HepG2 (cell line): Measurements from ENCODE around the gene VWA7. TPM values are rescaled to one million over a fixed set of nuclear protein-coding genes. Genes with fewer than 3 reads are reported as not detected.
A peak's percentile ranks its signal among the peaks of the same experiment; 100 is the strongest.

ENCODE experiments used
- CEBPB ChIP-seq: IDR thresholded peaks from 2 replicates; pipeline ENCODE4 v1.6.1; 2011; ENCODE audit warnings: low read depth, low read length, improper control_type of control experiment, borderline replicate concordance
- GLI4 ChIP-seq: sonication (generic); formaldehyde crosslinking; IDR thresholded peaks from 2 replicates; pipeline ENCODE4 v1.5.1; 2020; ENCODE audit warnings: missing genetic modification reagents, mild to moderate bottlenecking, moderate library complexity, borderline replicate concordance
- HCFC1 ChIP-seq: fragments of 150-350 bp; IDR thresholded peaks from 2 replicates; pipeline ENCODE4 v1.6.1; 2014; ENCODE audit warnings: low read depth, low read length
- HNF4A ChIP-seq: sonication (generic); formaldehyde crosslinking; IDR thresholded peaks from 2 replicates; pipeline ENCODE4 v1.4.0; 2020; ENCODE audit warnings: missing genetic modification reagents
- KDM4B ChIP-seq: sonication (generic); formaldehyde crosslinking; IDR thresholded peaks from 2 replicates; pipeline ENCODE4 v1.4.0; 2020; ENCODE audit warnings: missing genetic modification reagents
- NFATC3 ChIP-seq: sonication (generic); formaldehyde crosslinking; IDR thresholded peaks from 2 replicates; pipeline ENCODE4 v1.5.1; 2020; ENCODE audit warnings: mild to moderate bottlenecking, missing genetic modification reagents
- RAD21 ChIP-seq: fragments of 450-650 bp; formaldehyde crosslinking; IDR thresholded peaks from 2 replicates; pipeline ENCODE4 v1.5.0; 2020; ENCODE audit warnings: mild to moderate bottlenecking
- RARA ChIP-seq: IDR thresholded peaks from 2 replicates; pipeline ENCODE4 v1.6.1; 2016; ENCODE audit warnings: missing genetic modification reagents, missing compliant biosample characterization
- TARDBP ChIP-seq: sonication (generic); formaldehyde crosslinking; IDR thresholded peaks from 2 replicates; pipeline ENCODE4 v1.8.0; 2022; ENCODE audit warnings: mild to moderate bottlenecking, missing genetic modification reagents
- ZBTB38 ChIP-seq: sonication (generic); formaldehyde crosslinking; IDR thresholded peaks from 2 replicates; pipeline ENCODE4 v1.5.1; 2020; ENCODE audit warnings: mild to moderate bottlenecking, missing genetic modification reagents
- ZMYM4 ChIP-seq: sonication (generic); formaldehyde crosslinking; IDR thresholded peaks from 2 replicates; pipeline ENCODE4 v1.8.1; 2023; ENCODE audit warnings: mild to moderate bottlenecking, missing genetic modification reagents
- ZNF644 ChIP-seq: IDR thresholded peaks from 2 replicates; pipeline ENCODE4 v1.6.1; 2016; ENCODE audit warnings: low read depth
- ZNF660 ChIP-seq: sonication (generic); formaldehyde crosslinking; IDR thresholded peaks from 2 replicates; pipeline ENCODE4 v1.5.1; 2020; ENCODE audit warnings: mild to moderate bottlenecking, low read depth, missing genetic modification reagents, borderline replicate concordance
- ZNF703 ChIP-seq: sonication (generic); formaldehyde crosslinking; IDR thresholded peaks from 2 replicates; pipeline ENCODE4 v1.5.1; 2020; ENCODE audit warnings: missing genetic modification reagents, mild to moderate bottlenecking, moderate library complexity, borderline replicate concordance
- ZNF792 ChIP-seq: IDR thresholded peaks from 2 replicates; pipeline ENCODE4 v1.6.1; 2016
- ZNF850 ChIP-seq: sonication (generic); formaldehyde crosslinking; conservative IDR thresholded peaks from 2 replicates; pipeline ENCODE4 v1.9.0; 2021; ENCODE audit warnings: mild to moderate bottlenecking, missing genetic modification reagents
- polyA plus RNA-seq, 8 experiments: library from polyadenylated mRNA; depleted of rRNA in 3 of 8; stranded (reverse) in 7 of 8; unstranded in 1 of 8; fragments of >200 nt; fragmentation: Illumina TruSeq in 4 of 8; extraction: Trizol in 4 of 8; gene quantifications; 2 replicates each; pipeline versions ENCODE4 v1.2.1 to v1.2.3, GENCODE V29; 2011 to 2016; ENCODE audit warnings: low read depth in 4 of 8, missing spikeins in 1 of 8, mixed read lengths in 1 of 8; ENCODE audit not compliant: insufficient read depth in 1 of 8
- total RNA-seq, 5 experiments: library from RNA; depleted of rRNA; stranded (reverse); fragments of >200 nt; fragmentation: Illumina TruSeq; extraction: Trizol; gene quantifications; 2 replicates each; pipeline ENCODE4 v1.2.3, GENCODE V29; 2016; ENCODE audit warnings: low read depth in 1 of 5
- TF ChIP-seq, protein P1 (sequence below): sonication (generic); formaldehyde crosslinking; IDR thresholded peaks from 2 replicates; pipeline ENCODE4 v1.4.0; 2020; ENCODE audit warnings: mild to moderate bottlenecking, low read depth, missing genetic modification reagents
- TF ChIP-seq, protein P2 (sequence below): sonication (generic); formaldehyde crosslinking; conservative IDR thresholded peaks from 2 replicates; pipeline ENCODE4 v1.4.0; 2020; ENCODE audit warnings: missing genetic modification reagents
- TF ChIP-seq, protein P3 (sequence below): sonication (generic); formaldehyde crosslinking; conservative IDR thresholded peaks from 2 replicates; pipeline ENCODE4 v1.4.0; 2020; ENCODE audit warnings: missing genetic modification reagents
- TF ChIP-seq, protein P4 (sequence below): IDR thresholded peaks from 2 replicates; pipeline ENCODE4 v1.6.1; 2016; ENCODE audit warnings: control low read depth
- TF ChIP-seq, protein P5 (sequence below): sonication (generic); formaldehyde crosslinking; IDR thresholded peaks from 2 replicates; pipeline ENCODE4 v1.4.0; 2020; ENCODE audit warnings: missing genetic modification reagents

The VWA7 gene
- total and polyA plus RNA-seq, 2 of the 13 experiments (the other 11 are each of a cell fraction or from before 2014, with no cell fraction given) = 0.86 to 3.3 TPM

DNA sequence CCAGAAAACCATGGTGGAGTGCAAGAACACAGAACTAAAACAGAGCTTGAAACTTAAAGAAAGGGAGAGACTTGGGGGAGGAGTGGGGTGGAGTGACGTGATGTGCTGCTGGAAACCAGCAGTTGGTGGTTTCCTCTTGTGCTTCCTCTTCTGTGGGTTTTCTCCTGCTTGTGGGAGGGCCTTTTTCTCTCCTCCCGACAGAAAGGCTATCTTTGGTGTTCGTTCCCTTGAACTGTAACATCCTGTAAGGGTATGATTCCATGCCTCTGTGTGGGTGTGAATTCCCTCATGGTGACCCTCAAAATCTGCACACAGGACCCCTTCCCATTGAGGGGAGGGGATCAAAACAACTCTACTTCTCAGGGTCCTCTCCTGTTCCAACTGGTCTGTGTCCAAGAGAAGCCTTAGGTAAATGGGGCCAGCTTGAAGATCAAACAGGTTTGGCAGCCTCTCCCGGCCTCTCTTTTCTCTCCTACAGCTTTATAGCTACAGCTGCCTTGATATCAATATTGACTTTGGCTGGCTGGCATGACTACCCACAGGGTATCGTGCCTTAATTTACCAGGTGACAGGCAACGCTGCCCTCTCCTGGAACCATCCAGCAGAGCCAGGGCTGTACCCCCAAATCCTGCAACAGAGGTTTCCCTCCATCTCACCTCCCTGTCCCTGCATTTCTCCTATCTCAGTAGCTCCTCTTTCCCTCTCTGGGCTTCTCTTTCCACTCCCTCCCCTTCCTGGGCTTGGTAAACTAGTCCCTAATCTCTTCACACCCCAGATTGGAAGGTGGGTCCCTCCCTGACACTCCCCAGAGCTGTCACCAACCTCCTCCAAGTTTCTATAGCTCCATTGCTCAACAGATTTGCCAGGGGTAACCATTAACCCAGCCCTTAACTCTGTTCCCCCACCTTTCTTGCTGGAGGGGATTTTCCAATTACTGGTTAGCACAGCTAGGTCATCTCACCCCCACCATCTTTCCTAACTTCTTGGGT is 38.8 kb downstream of the VWA7 start (continued):
- TF ChIP-seq, protein P1, sequence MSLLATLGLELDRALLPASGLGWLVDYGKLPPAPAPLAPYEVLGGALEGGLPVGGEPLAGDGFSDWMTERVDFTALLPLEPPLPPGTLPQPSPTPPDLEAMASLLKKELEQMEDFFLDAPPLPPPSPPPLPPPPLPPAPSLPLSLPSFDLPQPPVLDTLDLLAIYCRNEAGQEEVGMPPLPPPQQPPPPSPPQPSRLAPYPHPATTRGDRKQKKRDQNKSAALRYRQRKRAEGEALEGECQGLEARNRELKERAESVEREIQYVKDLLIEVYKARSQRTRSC (CRISPR knock-in tag) = 0 out of 2 replicates have a peak, but pooled peaks have one; percentile 54
- TF ChIP-seq, protein P2, sequence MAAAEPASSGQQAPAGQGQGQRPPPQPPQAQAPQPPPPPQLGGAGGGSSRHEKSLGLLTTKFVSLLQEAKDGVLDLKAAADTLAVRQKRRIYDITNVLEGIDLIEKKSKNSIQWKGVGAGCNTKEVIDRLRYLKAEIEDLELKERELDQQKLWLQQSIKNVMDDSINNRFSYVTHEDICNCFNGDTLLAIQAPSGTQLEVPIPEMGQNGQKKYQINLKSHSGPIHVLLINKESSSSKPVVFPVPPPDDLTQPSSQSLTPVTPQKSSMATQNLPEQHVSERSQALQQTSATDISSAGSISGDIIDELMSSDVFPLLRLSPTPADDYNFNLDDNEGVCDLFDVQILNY (CRISPR knock-in tag) = no peak
- peak; percentile 78 for TF ChIP-seq HNF4A (CRISPR knock-in tag)
- TF ChIP-seq TARDBP (CRISPR knock-in tag) = peak; percentile 89
- TF ChIP-seq RAD21 = peak; percentile 38; the same call in 1 of the 2 replicates
- TF ChIP-seq ZNF660 = no peak
- TF ChIP-seq KDM4B (CRISPR knock-in tag) = no peak; the same call in none of the 2 replicates
- no peak for TF ChIP-seq ZNF850 (CRISPR knock-in tag)
- no peak for TF ChIP-seq HCFC1
- TF ChIP-seq ZNF792 (CRISPR knock-in tag) = peak; percentile 57
- peak; percentile 75 for TF ChIP-seq RARA
- TF ChIP-seq ZNF703 (CRISPR knock-in tag) = no peak; the same call in 1 of the 2 replicates
- TF ChIP-seq CEBPB = peak; percentile 96
- no peak; the same call in 1 of the 2 replicates for TF ChIP-seq ZBTB38
- TF ChIP-seq ZNF644 (CRISPR knock-in tag) = peak; percentile 49
- 0 out of 2 replicates have a peak, but pooled peaks have one; percentile 42 for TF ChIP-seq GLI4
- TF ChIP-seq, protein P3, sequence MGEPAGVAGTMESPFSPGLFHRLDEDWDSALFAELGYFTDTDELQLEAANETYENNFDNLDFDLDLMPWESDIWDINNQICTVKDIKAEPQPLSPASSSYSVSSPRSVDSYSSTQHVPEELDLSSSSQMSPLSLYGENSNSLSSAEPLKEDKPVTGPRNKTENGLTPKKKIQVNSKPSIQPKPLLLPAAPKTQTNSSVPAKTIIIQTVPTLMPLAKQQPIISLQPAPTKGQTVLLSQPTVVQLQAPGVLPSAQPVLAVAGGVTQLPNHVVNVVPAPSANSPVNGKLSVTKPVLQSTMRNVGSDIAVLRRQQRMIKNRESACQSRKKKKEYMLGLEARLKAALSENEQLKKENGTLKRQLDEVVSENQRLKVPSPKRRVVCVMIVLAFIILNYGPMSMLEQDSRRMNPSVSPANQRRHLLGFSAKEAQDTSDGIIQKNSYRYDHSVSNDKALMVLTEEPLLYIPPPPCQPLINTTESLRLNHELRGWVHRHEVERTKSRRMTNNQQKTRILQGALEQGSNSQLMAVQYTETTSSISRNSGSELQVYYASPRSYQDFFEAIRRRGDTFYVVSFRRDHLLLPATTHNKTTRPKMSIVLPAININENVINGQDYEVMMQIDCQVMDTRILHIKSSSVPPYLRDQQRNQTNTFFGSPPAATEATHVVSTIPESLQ = no peak
- peak; percentile 62; the same call in 1 of the 2 replicates for TF ChIP-seq ZMYM4 (CRISPR knock-in tag)
- TF ChIP-seq, protein P4, sequence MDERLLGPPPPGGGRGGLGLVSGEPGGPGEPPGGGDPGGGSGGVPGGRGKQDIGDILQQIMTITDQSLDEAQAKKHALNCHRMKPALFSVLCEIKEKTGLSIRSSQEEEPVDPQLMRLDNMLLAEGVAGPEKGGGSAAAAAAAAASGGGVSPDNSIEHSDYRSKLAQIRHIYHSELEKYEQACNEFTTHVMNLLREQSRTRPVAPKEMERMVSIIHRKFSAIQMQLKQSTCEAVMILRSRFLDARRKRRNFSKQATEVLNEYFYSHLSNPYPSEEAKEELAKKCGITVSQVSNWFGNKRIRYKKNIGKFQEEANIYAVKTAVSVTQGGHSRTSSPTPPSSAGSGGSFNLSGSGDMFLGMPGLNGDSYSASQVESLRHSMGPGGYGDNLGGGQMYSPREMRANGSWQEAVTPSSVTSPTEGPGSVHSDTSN (CRISPR knock-in tag) = 0 out of 2 replicates have a peak, but pooled peaks have one; percentile 46
- TF ChIP-seq, protein P5, sequence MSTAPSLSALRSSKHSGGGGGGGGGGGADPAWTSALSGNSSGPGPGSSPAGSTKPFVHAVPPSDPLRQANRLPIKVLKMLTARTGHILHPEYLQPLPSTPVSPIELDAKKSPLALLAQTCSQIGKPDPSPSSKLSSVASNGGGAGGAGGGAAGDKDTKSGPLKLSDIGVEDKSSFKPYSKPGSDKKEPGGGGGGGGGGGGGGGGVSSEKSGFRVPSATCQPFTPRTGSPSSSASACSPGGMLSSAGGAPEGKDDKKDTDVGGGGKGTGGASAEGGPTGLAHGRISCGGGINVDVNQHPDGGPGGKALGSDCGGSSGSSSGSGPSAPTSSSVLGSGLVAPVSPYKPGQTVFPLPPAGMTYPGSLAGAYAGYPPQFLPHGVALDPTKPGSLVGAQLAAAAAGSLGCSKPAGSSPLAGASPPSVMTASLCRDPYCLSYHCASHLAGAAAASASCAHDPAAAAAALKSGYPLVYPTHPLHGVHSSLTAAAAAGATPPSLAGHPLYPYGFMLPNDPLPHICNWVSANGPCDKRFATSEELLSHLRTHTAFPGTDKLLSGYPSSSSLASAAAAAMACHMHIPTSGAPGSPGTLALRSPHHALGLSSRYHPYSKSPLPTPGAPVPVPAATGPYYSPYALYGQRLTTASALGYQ = peak; percentile 97
- no peak for TF ChIP-seq NFATC3 (CRISPR knock-in tag)
